GM23338 (cell line): Measurements from ENCODE around the gene RAB34.

ENCODE experiments used
- CREB1 ChIP-seq: fragments of 250-450 bp; sonication (Bioruptor Pico); IDR thresholded peaks from 2 replicates; pipeline ENCODE4 v1.5.0; 2020; ENCODE audit warnings: low read depth, mild to moderate bottlenecking, moderate library complexity
- EZH2 ChIP-seq: fragments of 200-600 bp; sonication (generic); IDR thresholded peaks from one replicate; pipeline ENCODE4 v1.8.0; 2017; ENCODE audit warnings: antibody characterized with exemption, mild to moderate bottlenecking, low read depth; ENCODE audit not compliant: unreplicated experiment
- JUNB ChIP-seq: IDR thresholded peaks from one replicate; pipeline ENCODE4 v1.6.1; 2016; ENCODE audit warnings: antibody characterized with exemption; ENCODE audit not compliant: unreplicated experiment
- TF ChIP-seq, protein P1 (sequence below), 2 experiments: fragments of 200-600 bp in 1 of 2; sonication (generic) in 1 of 2; conservative IDR thresholded peaks; 2 replicates each; pipeline versions ENCODE4 v1.5.1 to v1.6.1; 2016 to 2017; ENCODE audit warnings: antibody characterized with exemption in 2 of 2, low read depth in 2 of 2, mild to moderate bottlenecking in 2 of 2, moderate library complexity in 1 of 2

DNA sequence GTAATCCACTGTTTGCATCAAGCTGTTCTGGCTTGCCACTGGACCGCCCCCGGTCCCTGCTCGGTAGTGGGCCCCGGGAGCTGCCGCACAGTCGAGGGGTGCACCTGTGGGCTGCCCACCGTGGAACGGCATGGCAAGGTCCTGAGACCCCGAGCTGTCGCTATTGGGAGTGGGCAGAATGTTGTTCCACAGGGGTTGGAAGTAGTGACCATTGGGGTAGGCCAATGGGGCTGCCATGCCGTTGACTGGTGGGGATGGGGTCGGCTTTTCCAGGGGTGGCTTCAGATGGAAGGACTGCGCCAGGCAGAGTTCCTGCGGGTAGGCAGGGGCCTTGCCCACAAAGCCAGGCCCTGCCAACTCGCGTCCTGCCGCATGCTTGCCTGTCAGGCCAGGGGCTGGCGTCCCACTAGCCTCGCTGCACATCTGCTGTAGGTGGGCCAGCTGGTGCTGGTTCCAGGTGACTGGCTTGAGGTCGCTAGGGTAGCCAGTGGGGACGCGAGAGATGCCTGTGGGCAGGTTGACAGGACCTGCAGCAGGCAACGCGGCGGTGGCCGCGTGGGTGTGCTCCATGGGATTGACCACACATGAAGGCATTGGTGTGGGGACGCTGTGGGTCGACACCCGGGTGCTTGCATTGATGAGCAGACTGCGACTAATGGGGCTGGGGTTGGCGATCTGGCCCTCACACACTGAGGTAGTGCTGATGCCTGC is 40.9 kb upstream of the RAB34 start:
- TF ChIP-seq CREB1 (CRISPR knock-in tag), result no peak
- TF ChIP-seq, protein P1, sequence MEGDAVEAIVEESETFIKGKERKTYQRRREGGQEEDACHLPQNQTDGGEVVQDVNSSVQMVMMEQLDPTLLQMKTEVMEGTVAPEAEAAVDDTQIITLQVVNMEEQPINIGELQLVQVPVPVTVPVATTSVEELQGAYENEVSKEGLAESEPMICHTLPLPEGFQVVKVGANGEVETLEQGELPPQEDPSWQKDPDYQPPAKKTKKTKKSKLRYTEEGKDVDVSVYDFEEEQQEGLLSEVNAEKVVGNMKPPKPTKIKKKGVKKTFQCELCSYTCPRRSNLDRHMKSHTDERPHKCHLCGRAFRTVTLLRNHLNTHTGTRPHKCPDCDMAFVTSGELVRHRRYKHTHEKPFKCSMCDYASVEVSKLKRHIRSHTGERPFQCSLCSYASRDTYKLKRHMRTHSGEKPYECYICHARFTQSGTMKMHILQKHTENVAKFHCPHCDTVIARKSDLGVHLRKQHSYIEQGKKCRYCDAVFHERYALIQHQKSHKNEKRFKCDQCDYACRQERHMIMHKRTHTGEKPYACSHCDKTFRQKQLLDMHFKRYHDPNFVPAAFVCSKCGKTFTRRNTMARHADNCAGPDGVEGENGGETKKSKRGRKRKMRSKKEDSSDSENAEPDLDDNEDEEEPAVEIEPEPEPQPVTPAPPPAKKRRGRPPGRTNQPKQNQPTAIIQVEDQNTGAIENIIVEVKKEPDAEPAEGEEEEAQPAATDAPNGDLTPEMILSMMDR (conservative IDR thresholded peaks at IDR 0.05; ENCODE audit: low read depth in 2 of 2), result no peak
- no peak for TF ChIP-seq EZH2
- no peak for TF ChIP-seq JUNB
